Stomach (tissue), 4 donors: ENCODE data around the gene ZC3H14.

Source experiments
- POLR2A ChIP-seq, 4 donors: fragments of 450-650 bp; IDR thresholded peaks; one replicate each; pipeline ENCODE4 v1.6.1; 2016; ENCODE audit warnings: antibody characterized with exemption in 4 of 4, control low read depth in 2 of 4, mild to moderate bottlenecking in 1 of 4, moderate library complexity in 1 of 4
- TF ChIP-seq, protein P1 (sequence below), 7 experiments: fragments of 450-650 bp in 4 of 7; fragments of 200-600 bp in 3 of 7; sonication (generic) in 3 of 7; IDR thresholded peaks; one replicate each; pipeline ENCODE4 v1.5.1; 2016 to 2019; ENCODE audit warnings: antibody characterized with exemption in 7 of 7, control low read depth in 2 of 7, mild to moderate bottlenecking in 1 of 7

DNA sequence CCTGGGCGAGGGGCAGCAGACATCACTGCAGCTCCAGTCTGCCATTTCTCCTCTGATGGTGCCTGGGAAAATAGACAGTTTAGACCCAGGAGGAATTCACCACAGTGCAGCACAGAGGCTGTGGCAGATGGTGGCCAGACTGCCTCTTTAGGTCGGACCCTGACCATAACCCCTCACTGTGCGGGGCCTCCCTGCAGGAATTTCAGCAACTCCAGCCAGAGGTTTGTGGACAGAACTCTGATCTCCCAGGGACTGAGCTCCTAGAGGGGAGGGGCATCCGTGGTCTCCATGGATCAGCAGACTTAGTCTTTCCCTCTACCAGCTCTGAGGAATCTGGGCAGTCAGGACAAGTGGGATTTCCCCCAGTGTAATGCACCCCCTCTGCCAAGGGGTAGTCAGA, 106.5 kb downstream of the ZC3H14 start:
- TF ChIP-seq, protein P1, sequence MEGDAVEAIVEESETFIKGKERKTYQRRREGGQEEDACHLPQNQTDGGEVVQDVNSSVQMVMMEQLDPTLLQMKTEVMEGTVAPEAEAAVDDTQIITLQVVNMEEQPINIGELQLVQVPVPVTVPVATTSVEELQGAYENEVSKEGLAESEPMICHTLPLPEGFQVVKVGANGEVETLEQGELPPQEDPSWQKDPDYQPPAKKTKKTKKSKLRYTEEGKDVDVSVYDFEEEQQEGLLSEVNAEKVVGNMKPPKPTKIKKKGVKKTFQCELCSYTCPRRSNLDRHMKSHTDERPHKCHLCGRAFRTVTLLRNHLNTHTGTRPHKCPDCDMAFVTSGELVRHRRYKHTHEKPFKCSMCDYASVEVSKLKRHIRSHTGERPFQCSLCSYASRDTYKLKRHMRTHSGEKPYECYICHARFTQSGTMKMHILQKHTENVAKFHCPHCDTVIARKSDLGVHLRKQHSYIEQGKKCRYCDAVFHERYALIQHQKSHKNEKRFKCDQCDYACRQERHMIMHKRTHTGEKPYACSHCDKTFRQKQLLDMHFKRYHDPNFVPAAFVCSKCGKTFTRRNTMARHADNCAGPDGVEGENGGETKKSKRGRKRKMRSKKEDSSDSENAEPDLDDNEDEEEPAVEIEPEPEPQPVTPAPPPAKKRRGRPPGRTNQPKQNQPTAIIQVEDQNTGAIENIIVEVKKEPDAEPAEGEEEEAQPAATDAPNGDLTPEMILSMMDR (IDR thresholded peaks at IDR 0.05) = no peak
- TF ChIP-seq POLR2A (IDR thresholded peaks at IDR 0.05) = no peak
